ENCODE measurements around the gene LASP1. TPM values are rescaled to one million over a fixed set of nuclear protein-coding genes. Genes with fewer than 3 reads are reported as not detected.

The LASP1 gene
- total RNA-seq, 1 donor from 2014 or later, result 29.4 TPM

DNA sequence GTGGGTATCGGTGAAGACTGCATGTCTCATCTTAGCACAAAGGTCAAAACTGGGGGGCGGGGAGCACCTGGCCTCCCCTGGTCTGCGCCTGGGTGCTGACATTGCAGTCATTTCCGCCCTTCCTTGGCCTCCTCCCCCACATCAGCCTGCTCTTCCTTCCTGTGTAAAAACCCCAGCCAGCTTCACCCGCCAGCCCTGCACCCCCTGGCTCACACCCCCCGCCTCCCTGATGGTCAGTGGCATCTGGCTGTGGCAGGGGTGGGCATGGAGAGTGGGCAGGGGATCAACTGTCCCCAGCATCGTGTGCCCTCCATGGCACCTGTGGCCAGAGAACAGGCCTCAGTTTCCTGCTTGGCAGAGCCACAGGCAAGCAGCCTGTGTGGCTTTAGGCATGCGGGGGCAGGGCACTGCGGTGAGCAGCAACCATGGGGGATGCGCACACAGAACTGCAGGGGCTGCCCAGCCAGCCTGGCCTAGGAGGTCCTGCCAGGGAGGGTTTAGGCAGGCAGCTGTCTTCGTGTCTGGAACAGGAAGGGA is 29.0 kb downstream of the LASP1 start:
- intact Hi-C loops (cut with micrococcal nuclease), result no loop called here
- Histone ChIP-seq H3K27me3 (ENCODE audit: low read depth) (no peaks in the 10 kb centered on the region), H3K9me3 (replicated peaks) (no peaks in the 10 kb centered on the region), H3K4me1 (peaks cover 97% of the 10 kb centered on the region), H3K27ac (replicated peaks) (peak overlapping the region; percentile 86), H3K36me3 (peaks cover 15% of the 10 kb centered on the region), H3K4me3 (peak overlapping the region; percentile 19)
- TF ChIP-seq CTCF (IDR thresholded peaks at IDR 0.05; ENCODE audit: borderline replicate concordance), result no peak
- no peak for DNase-seq

GRCh38 chr17:38899421-38899820 is 29.6 kb downstream of the LASP1 start:
- Histone ChIP-seq H3K9me3 (replicated peaks) (no peaks in the 10 kb centered on the region), H3K27me3 (ENCODE audit: low read depth) (no peaks in the 10 kb centered on the region), H3K4me3 (no peak overlapping the region), H3K4me1 (peaks cover 91% of the 10 kb centered on the region), H3K36me3 (peaks cover 20% of the 10 kb centered on the region), H3K27ac (replicated peaks) (peak overlapping the region; percentile 86)
- no peak for DNase-seq
- intact Hi-C loops (cut with micrococcal nuclease), result no loop called here
- no peak for TF ChIP-seq CTCF (IDR thresholded peaks at IDR 0.05; ENCODE audit: borderline replicate concordance)

GRCh38 chr17:38900978-38901656 is 31.3 kb downstream of the LASP1 start:
- Histone ChIP-seq H3K36me3 (peaks cover 23% of the 10 kb centered on the region), H3K9me3 (replicated peaks) (no peaks in the 10 kb centered on the region), H3K27me3 (ENCODE audit: low read depth) (no peaks in the 10 kb centered on the region), H3K4me3 (peak overlapping the region; percentile 13), H3K27ac (replicated peaks) (peak overlapping the region; percentile 86), H3K4me1 (peaks cover 83% of the 10 kb centered on the region)
- TF ChIP-seq CTCF (IDR thresholded peaks at IDR 0.05; ENCODE audit: borderline replicate concordance), result no peak
- DNase-seq, result no peak
- intact Hi-C loops (cut with micrococcal nuclease), result no loop called here

GRCh38 chr17:38903404-38903803 is 33.5 kb downstream of the LASP1 start:
- intact Hi-C loops (cut with micrococcal nuclease), result no loop called here
- no peak for DNase-seq
- peaks cover 83% of the 10 kb centered on the region for H3K4me1 ChIP-seq
- no peaks in the 10 kb centered on the region for H3K27me3 ChIP-seq (ENCODE audit: low read depth)
- no peaks in the 10 kb centered on the region for H3K9me3 ChIP-seq (replicated peaks)
- no peak overlapping the region for H3K27ac ChIP-seq (replicated peaks)
- no peak overlapping the region for H3K4me3 ChIP-seq
- no peak for TF ChIP-seq CTCF (IDR thresholded peaks at IDR 0.05; ENCODE audit: borderline replicate concordance)
- peaks cover 22% of the 10 kb centered on the region for H3K36me3 ChIP-seq

GRCh38 chr17:38904892-38905291 is 35.0 kb downstream of the LASP1 start:
- peaks cover 12% of the 10 kb centered on the region for H3K36me3 ChIP-seq
- peaks cover 83% of the 10 kb centered on the region for H3K4me1 ChIP-seq
- H3K27me3 ChIP-seq (ENCODE audit: low read depth), result no peaks in the 10 kb centered on the region
- H3K27ac ChIP-seq (replicated peaks), result no peak overlapping the region
- intact Hi-C loops (cut with micrococcal nuclease), result no loop called here
- H3K9me3 ChIP-seq (replicated peaks), result no peaks in the 10 kb centered on the region
- TF ChIP-seq CTCF (IDR thresholded peaks at IDR 0.05; ENCODE audit: borderline replicate concordance), result no peak
- no peak overlapping the region for H3K4me3 ChIP-seq
- no peak for DNase-seq
